Body of pancreas (tissue), 4 donors: Measurements from ENCODE around the gene TMEM250. TPM values are rescaled to one million over a fixed set of nuclear protein-coding genes. Genes with fewer than 3 reads are reported as not detected.

Experiments
- ATAC-seq: fragments of 150-250 bp; one replicate; pipeline ENCODE4 v1.9.1; 2016
- DNase-seq, 4 donors: peaks; one replicate each; pipeline ENCODE4 v3.0.0-alpha.2; 2019
- H3K27ac ChIP-seq, 4 donors: fragments of 200-600 bp; sonication (generic); 1 replicate in 3 of 4; 2 replicates in 1 of 4; pipeline versions ENCODE4 v1.5.1 to v1.6.1; 2016 to 2019; ENCODE audit warnings: mild to moderate bottlenecking in 1 of 4, mixed read lengths in 1 of 4, moderate library complexity in 1 of 4
- H3K27me3 ChIP-seq, 2 donors: fragments of 200-600 bp; sonication (generic); one replicate each; pipeline ENCODE4 v1.6.0; 2016; ENCODE audit warnings: mild to moderate bottlenecking in 1 of 2
- H3K36me3 ChIP-seq, 2 donors: fragments of 200-600 bp; sonication (generic); replicated peaks in 1 of 2; 2 replicates each; pipeline ENCODE4 v1.5.1; 2016; ENCODE audit warnings: low read depth in 2 of 2; ENCODE audit not compliant: insufficient read depth in 1 of 2
- H3K4me1 ChIP-seq: fragments of 200-600 bp; sonication (generic); one replicate; pipeline ENCODE4 v1.6.0; 2016
- H3K4me3 ChIP-seq, 2 donors: fragments of 200-600 bp; sonication (generic); 1 replicate in 1 of 2; 2 replicates in 1 of 2; pipeline ENCODE4 v1.5.1; 2016 to 2019
- H3K9me3 ChIP-seq, 3 donors: fragments of 200-600 bp; sonication (generic); 1 replicate in 2 of 3; 2 replicates in 1 of 3; pipeline ENCODE4 v1.5.1; 2016
- POLR2A ChIP-seq, 3 donors: fragments of 450-650 bp; IDR thresholded peaks; one replicate each; pipeline ENCODE4 v1.6.1; 2016; ENCODE audit warnings: antibody characterized with exemption in 3 of 3, mild to moderate bottlenecking in 2 of 3
- WGBS, 2 donors: methylation state at CpG; one replicate each; pipeline ENCODE4 v1.1.5; 2017; 5-methylcytosine and 5-hydroxymethylcytosine counted together
- intact Hi-C: fragments of 100-400 bp; cut with DNase I; formaldehyde crosslinking; loops from one replicate; pipeline ENCODE4 v1.15.1; 2023
- total RNA-seq, 2 donors: library from RNA; depleted of rRNA; stranded (reverse); fragments of >200 nt; gene quantifications; one replicate each; pipeline ENCODE4 v1.1.0, GENCODE V29; 2016
- TF ChIP-seq, protein P1 (sequence below), 7 experiments: fragments of 450-650 bp in 4 of 7; fragments of 200-600 bp in 3 of 7; sonication (generic) in 3 of 7; IDR thresholded peaks; one replicate each; pipeline ENCODE4 v1.5.1; 2016 to 2019; ENCODE audit warnings: antibody characterized with exemption in 7 of 7

Gene TMEM250
- total RNA-seq, 2 donors from 2014 or later: 21.3 to 47.1 TPM

- Histone ChIP-seq H3K4me1 (no peaks in the 10 kb centered on the region), H3K9me3 (no peaks in the 10 kb centered on the region), H3K4me3 (no peak overlapping the region), H3K27me3 (no peaks in the 10 kb centered on the region), H3K36me3 (no peaks in the 10 kb centered on the region), H3K27ac (no peak overlapping the region)
- WGBS, 2 donors: 20 to 31% methylated on average over 16 to 34 of the region's 35 CpGs
- no peak for TF ChIP-seq POLR2A (IDR thresholded peaks at IDR 0.05)
- TF ChIP-seq, protein P1, sequence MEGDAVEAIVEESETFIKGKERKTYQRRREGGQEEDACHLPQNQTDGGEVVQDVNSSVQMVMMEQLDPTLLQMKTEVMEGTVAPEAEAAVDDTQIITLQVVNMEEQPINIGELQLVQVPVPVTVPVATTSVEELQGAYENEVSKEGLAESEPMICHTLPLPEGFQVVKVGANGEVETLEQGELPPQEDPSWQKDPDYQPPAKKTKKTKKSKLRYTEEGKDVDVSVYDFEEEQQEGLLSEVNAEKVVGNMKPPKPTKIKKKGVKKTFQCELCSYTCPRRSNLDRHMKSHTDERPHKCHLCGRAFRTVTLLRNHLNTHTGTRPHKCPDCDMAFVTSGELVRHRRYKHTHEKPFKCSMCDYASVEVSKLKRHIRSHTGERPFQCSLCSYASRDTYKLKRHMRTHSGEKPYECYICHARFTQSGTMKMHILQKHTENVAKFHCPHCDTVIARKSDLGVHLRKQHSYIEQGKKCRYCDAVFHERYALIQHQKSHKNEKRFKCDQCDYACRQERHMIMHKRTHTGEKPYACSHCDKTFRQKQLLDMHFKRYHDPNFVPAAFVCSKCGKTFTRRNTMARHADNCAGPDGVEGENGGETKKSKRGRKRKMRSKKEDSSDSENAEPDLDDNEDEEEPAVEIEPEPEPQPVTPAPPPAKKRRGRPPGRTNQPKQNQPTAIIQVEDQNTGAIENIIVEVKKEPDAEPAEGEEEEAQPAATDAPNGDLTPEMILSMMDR (IDR thresholded peaks at IDR 0.05): no peak
- no peak for DNase-seq
- intact Hi-C loops: no loop called here
- no peak for ATAC-seq
Observed at GRCh38 chr9:136147890-136148714, 29.4 kb upstream of the TMEM250 start.

GRCh38 chr9:136147038-136147889 lies 28.6 kb upstream of the TMEM250 start:
- H3K27me3 ChIP-seq: no peaks in the 10 kb centered on the region
- no peak overlapping the region for H3K27ac ChIP-seq
- no peak overlapping the region for H3K4me3 ChIP-seq
- DNase-seq (no peak), ATAC-seq (no peak)
- no peaks in the 10 kb centered on the region for H3K36me3 ChIP-seq
- no peaks in the 10 kb centered on the region for H3K9me3 ChIP-seq
- H3K4me1 ChIP-seq: no peaks in the 10 kb centered on the region
- intact Hi-C loops: no loop called here
- TF ChIP-seq POLR2A (IDR thresholded peaks at IDR 0.05): no peak
- TF ChIP-seq, protein P1 (IDR thresholded peaks at IDR 0.05): no peak
- WGBS, 2 donors: 50 to 69% methylated on average over 6 to 21 of the region's 22 CpGs

DNA sequence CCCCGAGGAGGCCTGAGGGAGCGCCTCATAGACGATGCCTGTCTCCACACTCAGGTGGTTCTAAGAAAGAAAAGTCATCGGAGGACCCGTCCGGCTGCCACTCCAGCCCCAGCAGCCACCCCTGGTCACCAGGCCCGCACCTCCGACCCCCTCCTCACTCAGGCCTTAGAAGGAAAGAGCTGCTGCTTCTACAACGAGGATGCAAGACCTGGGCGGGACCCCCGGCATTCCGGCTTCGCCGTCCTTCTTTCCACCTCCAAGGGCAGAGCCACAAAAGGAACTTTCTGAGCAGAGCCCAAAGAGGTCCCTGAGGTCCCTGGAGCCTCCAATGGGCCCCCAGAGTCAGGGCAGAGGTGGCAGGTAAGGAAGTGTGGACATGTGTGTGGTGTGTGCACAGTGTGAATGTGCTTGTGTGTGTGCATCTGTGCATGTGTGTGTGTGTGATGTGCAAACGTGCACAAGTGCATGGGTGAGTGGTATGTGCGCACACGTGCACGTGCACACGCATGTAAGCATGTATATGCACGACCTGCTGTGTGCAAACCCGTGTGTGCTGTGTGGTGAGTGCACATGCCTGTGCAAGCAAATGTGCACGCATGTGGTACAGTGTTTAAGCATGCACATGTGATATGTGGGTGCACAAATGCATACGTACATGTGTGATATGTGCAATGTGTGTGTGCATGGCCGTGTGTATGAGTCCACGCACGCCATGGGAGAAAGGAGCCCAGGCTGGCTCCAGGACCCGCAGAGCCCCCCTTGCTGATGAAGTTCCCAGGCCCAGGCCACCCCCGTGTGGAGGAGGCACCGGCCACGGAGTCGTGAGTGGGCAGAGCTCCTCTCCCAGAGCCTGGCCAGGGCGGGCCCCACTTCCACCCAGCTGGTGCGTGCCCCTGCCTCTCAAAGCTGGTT lies 27.7 kb upstream of the TMEM250 start:
- DNase-seq (no peak), ATAC-seq (no peak)
- WGBS, 2 donors: 58 to 63% methylated on average over 31 to 33 of the region's 33 CpGs
- H3K4me3 ChIP-seq: no peak overlapping the region
- intact Hi-C loops: no loop called here
- H3K36me3 ChIP-seq: no peaks in the 10 kb centered on the region
- no peaks in the 10 kb centered on the region for H3K4me1 ChIP-seq
- no peaks in the 10 kb centered on the region for H3K27me3 ChIP-seq
- TF ChIP-seq, protein P1 (IDR thresholded peaks at IDR 0.05): no peak
- TF ChIP-seq POLR2A (IDR thresholded peaks at IDR 0.05): no peak
- H3K27ac ChIP-seq: no peak overlapping the region
- H3K9me3 ChIP-seq: no peaks in the 10 kb centered on the region

GRCh38 chr9:136145580-136145979 lies 26.9 kb upstream of the TMEM250 start:
- H3K4me1 ChIP-seq: no peaks in the 10 kb centered on the region
- TF ChIP-seq, protein P1 (IDR thresholded peaks at IDR 0.05): no peak
- TF ChIP-seq POLR2A (IDR thresholded peaks at IDR 0.05): no peak
- 54% methylated on average over 5 of the region's 5 CpGs; no CpG with 5 or more reads in 1 of the 2 donors for WGBS, 2 donors
- ATAC-seq (no peak), DNase-seq (no peak)
- H3K36me3 ChIP-seq: no peaks in the 10 kb centered on the region
- H3K9me3 ChIP-seq: no peaks in the 10 kb centered on the region
- H3K4me3 ChIP-seq: no peak overlapping the region
- intact Hi-C loops: no loop called here
- no peak overlapping the region for H3K27ac ChIP-seq
- no peaks in the 10 kb centered on the region for H3K27me3 ChIP-seq
